Ishikawa (cell line): ENCODE results near the gene PTPN18.
"Not testable (repeated sequence)": the region's sequence is repeated elsewhere in the genome, so short reads cannot be mapped to it uniquely, and the experiment has no call there.

Source experiments
- EGR1 ChIP-seq: IDR thresholded peaks from 2 replicates; pipeline ENCODE4 v1.6.1; 2012
- EP300 ChIP-seq: IDR thresholded peaks from 2 replicates; pipeline ENCODE4 v1.6.1; 2012; ENCODE audit warnings: borderline replicate concordance
- RAD21 ChIP-seq: IDR thresholded peaks from 2 replicates; pipeline ENCODE4 v1.6.1; 2012; ENCODE audit warnings: low read depth
- TAF1 ChIP-seq: IDR thresholded peaks from 2 replicates; pipeline ENCODE4 v1.6.1; 2012; ENCODE audit warnings: low read depth, mild to moderate bottlenecking

DNA sequence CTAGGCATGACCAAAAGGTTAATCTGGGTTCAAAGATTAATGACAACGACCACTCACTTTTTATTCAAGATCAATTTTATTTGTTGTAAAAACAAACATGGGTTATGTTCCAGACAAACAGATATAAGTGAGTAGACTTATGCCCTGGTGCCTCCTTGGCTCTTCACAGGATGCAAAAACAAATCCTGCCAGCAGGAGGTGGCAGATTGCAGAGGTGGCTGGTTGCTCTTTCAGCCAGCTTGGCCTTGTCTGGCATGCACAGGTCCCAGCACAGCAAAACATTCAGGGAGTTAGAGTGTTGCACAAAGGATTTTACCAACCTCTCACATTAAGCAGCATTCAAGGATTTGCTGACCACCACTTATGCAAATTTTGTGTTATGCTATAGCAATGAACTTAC, 60.8 kb downstream of the PTPN18 start:
- TF ChIP-seq EP300, EGR1, TAF1: not testable (repeated sequence)
- TF ChIP-seq RAD21 = peak; percentile 24; the same call in 1 of the 2 replicates
